ENCODE measurements around the gene CFAP299.

The CFAP299 gene

GRCh38 chr4:80412322-80412721 is 76.8 kb downstream of the CFAP299 start:
- Histone ChIP-seq H2AFZ (ENCODE audit: low read length) (no peak overlapping the region), H3K27ac (ENCODE audit: low read depth, low read length, poor library complexity, severe bottlenecking) (no peak overlapping the region), H3K4me1 (ENCODE audit: insufficient read depth, low read length, severe bottlenecking) (no peaks in the 10 kb centered on the region), H3K4me2 (ENCODE audit: low read length) (no peak overlapping the region), H3K27me3 (ENCODE audit: insufficient read depth, low read length) (no peaks in the 10 kb centered on the region), H3K79me2 (ENCODE audit: insufficient read depth, low read length) (no peaks in the 10 kb centered on the region), H3K9me2 (ENCODE audit: low read depth, low read length) (no peaks in the 10 kb centered on the region), H3K9me3 (ENCODE audit: low read length) (no peaks in the 10 kb centered on the region), H3F3A (ENCODE audit: insufficient read depth, low read length) (no peaks in the 10 kb centered on the region), H3K4me3 (ENCODE audit: low read depth, low read length, poor library complexity, severe bottlenecking) (no peak overlapping the region), H3K9ac (ENCODE audit: low read length) (no peak overlapping the region), H4K20me1 (ENCODE audit: insufficient read depth, low read length) (no peaks in the 10 kb centered on the region), H3K36me3 (ENCODE audit: insufficient read depth, low read length) (no peaks in the 10 kb centered on the region)
- TF ChIP-seq, protein P1, sequence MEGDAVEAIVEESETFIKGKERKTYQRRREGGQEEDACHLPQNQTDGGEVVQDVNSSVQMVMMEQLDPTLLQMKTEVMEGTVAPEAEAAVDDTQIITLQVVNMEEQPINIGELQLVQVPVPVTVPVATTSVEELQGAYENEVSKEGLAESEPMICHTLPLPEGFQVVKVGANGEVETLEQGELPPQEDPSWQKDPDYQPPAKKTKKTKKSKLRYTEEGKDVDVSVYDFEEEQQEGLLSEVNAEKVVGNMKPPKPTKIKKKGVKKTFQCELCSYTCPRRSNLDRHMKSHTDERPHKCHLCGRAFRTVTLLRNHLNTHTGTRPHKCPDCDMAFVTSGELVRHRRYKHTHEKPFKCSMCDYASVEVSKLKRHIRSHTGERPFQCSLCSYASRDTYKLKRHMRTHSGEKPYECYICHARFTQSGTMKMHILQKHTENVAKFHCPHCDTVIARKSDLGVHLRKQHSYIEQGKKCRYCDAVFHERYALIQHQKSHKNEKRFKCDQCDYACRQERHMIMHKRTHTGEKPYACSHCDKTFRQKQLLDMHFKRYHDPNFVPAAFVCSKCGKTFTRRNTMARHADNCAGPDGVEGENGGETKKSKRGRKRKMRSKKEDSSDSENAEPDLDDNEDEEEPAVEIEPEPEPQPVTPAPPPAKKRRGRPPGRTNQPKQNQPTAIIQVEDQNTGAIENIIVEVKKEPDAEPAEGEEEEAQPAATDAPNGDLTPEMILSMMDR (IDR thresholded peaks at IDR 0.05; ENCODE audit: low read length) = no peak
- no peak for TF ChIP-seq EZH2 (IDR thresholded peaks at IDR 0.05; ENCODE audit: borderline replicate concordance, low read length)

DNA sequence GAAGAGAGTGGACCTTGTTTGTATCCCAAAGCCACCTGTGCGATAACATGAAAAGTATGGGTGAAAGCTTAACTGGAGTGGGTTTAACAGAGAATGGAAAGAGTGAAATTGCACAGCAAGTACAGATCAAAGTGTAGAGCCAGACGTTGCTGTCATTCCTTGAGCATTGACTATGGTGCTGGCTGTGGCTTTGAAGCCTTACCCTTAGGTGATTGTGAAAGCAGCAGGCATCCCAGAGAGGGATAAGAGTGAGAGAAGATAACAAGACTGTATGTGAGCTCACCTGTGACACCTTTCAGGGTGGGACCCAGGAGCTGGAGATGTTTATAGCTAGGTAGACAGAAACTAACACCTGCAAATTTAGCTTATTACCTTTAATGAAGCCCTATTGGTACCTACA is 77.6 kb downstream of the CFAP299 start:
- no peak overlapping the region for H3K9ac ChIP-seq (ENCODE audit: low read length)
- no peaks in the 10 kb centered on the region for H3K79me2 ChIP-seq (ENCODE audit: insufficient read depth, low read length)
- no peaks in the 10 kb centered on the region for H3K9me2 ChIP-seq (ENCODE audit: low read depth, low read length)
- no peak overlapping the region for H3K4me2 ChIP-seq (ENCODE audit: low read length)
- H4K20me1 ChIP-seq (ENCODE audit: insufficient read depth, low read length) = no peaks in the 10 kb centered on the region
- H3K4me3 ChIP-seq (ENCODE audit: low read depth, low read length, poor library complexity, severe bottlenecking) = no peak overlapping the region
- no peak overlapping the region for H3K27ac ChIP-seq (ENCODE audit: low read depth, low read length, poor library complexity, severe bottlenecking)
- H3K27me3 ChIP-seq (ENCODE audit: insufficient read depth, low read length) = no peaks in the 10 kb centered on the region
- no peak overlapping the region for H2AFZ ChIP-seq (ENCODE audit: low read length)
- no peak for TF ChIP-seq EZH2 (IDR thresholded peaks at IDR 0.05; ENCODE audit: borderline replicate concordance, low read length)
- TF ChIP-seq, protein P1 (IDR thresholded peaks at IDR 0.05; ENCODE audit: low read length) = no peak
- no peaks in the 10 kb centered on the region for H3F3A ChIP-seq (ENCODE audit: insufficient read depth, low read length)
- H3K4me1 ChIP-seq (ENCODE audit: insufficient read depth, low read length, severe bottlenecking) = no peaks in the 10 kb centered on the region
- no peaks in the 10 kb centered on the region for H3K36me3 ChIP-seq (ENCODE audit: insufficient read depth, low read length)
- H3K9me3 ChIP-seq (ENCODE audit: low read length) = no peaks in the 10 kb centered on the region

GRCh38 chr4:80417019-80417418 is 81.5 kb downstream of the CFAP299 start:
- Histone ChIP-seq H3K9ac (ENCODE audit: low read length) (no peak overlapping the region), H3K4me2 (ENCODE audit: low read length) (no peak overlapping the region), H4K20me1 (ENCODE audit: insufficient read depth, low read length) (no peaks in the 10 kb centered on the region), H3K79me2 (ENCODE audit: insufficient read depth, low read length) (no peaks in the 10 kb centered on the region), H2AFZ (ENCODE audit: low read length) (no peak overlapping the region), H3K27me3 (ENCODE audit: insufficient read depth, low read length) (no peaks in the 10 kb centered on the region), H3K4me1 (ENCODE audit: insufficient read depth, low read length, severe bottlenecking) (peaks cover 13% of the 10 kb centered on the region), H3K9me2 (ENCODE audit: low read depth, low read length) (no peaks in the 10 kb centered on the region), H3F3A (ENCODE audit: insufficient read depth, low read length) (no peaks in the 10 kb centered on the region), H3K36me3 (ENCODE audit: insufficient read depth, low read length) (no peaks in the 10 kb centered on the region), H3K4me3 (ENCODE audit: low read depth, low read length, poor library complexity, severe bottlenecking) (no peak overlapping the region), H3K27ac (ENCODE audit: low read depth, low read length, poor library complexity, severe bottlenecking) (no peak overlapping the region), H3K9me3 (ENCODE audit: low read length) (no peaks in the 10 kb centered on the region)
- no peak for TF ChIP-seq EZH2 (IDR thresholded peaks at IDR 0.05; ENCODE audit: borderline replicate concordance, low read length)
- TF ChIP-seq, protein P1 (IDR thresholded peaks at IDR 0.05; ENCODE audit: low read length) = no peak
